ENCODE measurements around the gene CCR9. TPM values are rescaled to one million over a fixed set of nuclear protein-coding genes. Genes with fewer than 3 reads are reported as not detected.
"Not testable (repeated sequence)": the region's sequence is repeated elsewhere in the genome, so short reads cannot be mapped to it uniquely, and the experiment has no call there.

The CCR9 gene, protein sequence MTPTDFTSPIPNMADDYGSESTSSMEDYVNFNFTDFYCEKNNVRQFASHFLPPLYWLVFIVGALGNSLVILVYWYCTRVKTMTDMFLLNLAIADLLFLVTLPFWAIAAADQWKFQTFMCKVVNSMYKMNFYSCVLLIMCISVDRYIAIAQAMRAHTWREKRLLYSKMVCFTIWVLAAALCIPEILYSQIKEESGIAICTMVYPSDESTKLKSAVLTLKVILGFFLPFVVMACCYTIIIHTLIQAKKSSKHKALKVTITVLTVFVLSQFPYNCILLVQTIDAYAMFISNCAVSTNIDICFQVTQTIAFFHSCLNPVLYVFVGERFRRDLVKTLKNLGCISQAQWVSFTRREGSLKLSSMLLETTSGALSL
- polyA plus RNA-seq, result under 1 TPM in 2 of 3 donors, not detected in 1; 0.05 to 0.06 TPM

DNA sequence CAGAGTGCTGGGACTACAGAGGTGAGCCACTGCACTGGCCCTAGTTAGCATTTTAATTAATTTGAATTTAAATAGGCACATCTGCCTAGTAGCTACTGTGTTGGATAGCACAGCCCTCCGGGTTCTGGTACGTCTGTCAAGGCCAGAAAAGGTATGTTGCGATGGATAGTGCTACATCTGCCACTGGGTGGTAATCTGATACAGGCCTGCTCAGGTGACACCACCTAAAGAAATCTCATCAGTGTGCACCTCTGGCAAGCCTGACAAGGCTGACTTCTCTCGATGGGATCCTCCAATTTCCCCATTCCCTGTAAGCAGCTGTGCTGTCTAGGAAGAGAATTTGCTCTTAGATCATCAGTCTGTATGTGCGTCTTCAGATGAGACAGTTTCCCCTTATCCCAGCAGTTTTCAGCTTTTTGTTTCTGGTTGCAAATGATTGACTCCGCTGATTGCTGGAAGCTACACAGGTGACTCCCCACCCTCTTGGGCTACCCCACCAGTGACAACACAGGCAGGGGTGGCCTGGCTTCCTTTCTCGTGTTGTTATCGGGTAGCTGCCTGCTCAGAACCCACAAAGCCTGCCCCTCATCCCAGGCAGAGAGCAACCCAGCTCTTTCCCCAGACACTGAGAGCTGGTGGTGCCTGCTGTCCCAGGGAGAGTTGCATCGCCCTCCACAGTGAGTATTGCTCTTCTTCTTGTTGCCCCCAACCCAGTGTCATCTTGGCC is at the start of gene CCR9:
Gene CCR9, plus strand, starts transcription at position 565 of the 727 bp plus-strand sequence. CDS start 8,391 bp downstream, outside the sequence.
- H3K27ac ChIP-seq (ENCODE audit: low read depth, low read length), result no peak within 1 kb of the TSS
- WGBS, 3 donors, result 75 to 92% (median 88%) methylated on average over 9 of the region's 9 CpGs

DNA sequence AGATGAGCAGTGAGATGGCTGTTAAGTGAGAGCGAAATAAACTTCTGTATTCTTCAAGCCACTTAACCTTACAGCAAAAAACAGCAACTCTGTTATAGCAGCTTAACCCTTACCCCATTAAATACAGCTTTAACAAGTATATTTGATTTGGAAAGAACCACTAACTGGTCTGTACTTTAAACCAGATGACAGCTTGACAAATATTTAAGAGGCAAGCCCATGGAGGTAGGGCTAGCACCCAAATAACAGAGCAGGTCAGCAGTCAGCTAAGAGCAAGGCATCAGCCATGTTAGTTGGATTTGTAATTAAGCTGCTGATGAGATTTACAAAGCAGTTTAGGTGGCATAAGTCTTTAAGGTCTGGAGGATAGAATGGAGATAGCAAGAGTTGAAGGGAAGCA is 47.9 kb upstream of the CCR9 start:
- WGBS, 3 donors, result 91 to 97% (median 93%) methylated on average over 1 of the region's 1 CpG
- H3K27ac ChIP-seq (ENCODE audit: low read depth, low read length), result no peak overlapping the region

DNA sequence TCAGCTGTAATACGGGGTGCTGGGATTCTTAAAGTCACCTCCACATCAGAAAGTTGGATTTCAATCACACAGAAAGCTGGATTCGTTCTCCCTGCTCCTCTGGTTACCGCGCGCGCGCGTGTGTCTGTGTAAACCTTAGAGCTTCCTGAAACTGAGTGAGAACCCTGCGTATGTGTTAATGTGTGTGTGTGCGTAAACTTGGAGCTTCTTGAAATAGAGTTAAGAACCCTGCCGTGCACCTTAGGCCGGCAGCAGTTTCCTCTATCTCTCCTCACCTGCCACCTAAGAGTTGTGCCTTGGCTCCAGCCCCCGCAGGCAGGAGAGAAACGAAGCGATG is 45.0 kb upstream of the CCR9 start:
- no peak overlapping the region for H3K27ac ChIP-seq (ENCODE audit: low read depth, low read length)
- 0 to 1% (median 1%) methylated on average over 15 of the region's 15 CpGs for WGBS, 3 donors

DNA sequence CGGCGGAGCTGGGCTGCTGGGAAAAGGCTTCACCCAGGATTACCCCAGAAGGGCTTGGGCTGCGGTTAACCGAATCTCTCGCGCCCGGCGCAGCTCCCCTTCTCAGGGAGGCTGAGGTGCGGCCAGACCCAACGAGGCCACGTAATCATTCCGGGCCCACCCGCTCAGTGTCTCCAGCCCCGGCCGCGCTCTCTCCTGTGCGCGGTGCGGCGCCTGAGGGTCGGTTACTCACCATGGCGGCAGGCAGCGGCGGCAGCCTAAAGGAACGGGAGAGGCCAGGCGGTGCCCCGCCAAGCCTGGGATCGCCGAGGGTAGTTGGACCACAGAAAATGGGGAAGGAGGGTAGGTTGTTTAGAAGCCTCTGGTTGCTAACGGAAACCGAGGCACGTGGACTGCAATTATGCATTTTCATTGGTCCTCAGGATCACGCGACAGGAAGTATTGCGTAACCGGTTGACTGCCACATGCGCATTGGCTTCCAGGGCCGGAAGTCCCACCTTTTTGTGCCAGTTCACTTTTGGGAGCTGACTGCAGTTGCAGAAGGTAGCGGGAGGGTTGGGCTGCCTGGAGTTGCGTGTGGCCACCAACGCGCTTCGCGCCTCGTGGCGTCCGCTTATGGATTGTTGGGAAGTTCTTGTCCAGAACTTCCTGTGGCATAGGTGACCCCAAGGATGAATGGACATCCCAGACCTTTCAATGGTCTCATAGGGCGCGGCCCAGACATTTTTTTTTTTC is 44.4 kb upstream of the CCR9 start, which contains the start of gene LZTFL1:
Gene LZTFL1, minus strand, starts transcription at position 363 of the 735 bp plus-strand sequence. Its CDS starts 128 bp downstream, at position 235.
- H3K27ac ChIP-seq (ENCODE audit: low read depth, low read length), result no peak within 1 kb of the TSS

DNA sequence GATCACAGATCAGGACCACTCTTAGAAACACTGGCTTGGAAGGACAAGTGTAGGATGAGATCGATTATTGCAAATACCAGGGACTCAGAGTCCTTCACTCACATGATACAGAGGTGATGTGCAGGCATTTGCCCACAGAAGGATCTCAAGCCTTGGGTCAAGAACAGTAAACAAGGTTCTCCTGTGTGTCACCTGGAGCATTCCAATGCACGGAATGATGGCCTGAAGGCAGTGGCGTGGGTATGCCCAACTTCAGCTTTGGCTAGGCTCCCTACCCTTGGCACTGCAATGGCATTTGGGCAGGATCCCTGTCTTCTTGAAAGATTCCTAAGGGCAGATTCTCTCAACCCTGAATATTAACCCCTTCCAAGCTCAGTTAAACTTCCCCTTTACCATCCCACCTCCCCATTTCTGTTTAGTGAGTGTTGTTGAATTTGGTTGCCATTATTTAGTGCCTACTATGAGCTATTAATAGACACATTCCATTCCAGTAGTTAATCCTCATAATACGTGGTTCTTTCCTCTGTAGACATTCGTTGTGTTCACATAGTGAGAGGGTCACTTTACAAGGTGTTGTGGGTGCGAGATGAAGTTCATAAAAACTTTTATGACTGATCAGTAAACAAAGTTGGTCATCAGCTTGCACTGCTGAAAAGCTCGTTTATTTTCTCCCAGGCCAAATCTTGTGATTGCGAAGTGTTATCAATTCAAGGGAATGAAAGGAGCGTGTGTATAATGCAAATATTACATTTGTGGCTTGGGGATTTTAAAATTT is 43.3 kb upstream of the CCR9 start:
- 78 to 92% (median 84%) methylated on average over 9 of the region's 9 CpGs for WGBS, 3 donors
- no peak overlapping the region for H3K27ac ChIP-seq (ENCODE audit: low read depth, low read length)

More for the DNA sequence above, 44.4 kb upstream of the CCR9 start, which contains the start of gene LZTFL1:
- WGBS, 3 donors, result 2 to 4% (median 3%) methylated on average over 49 of the region's 49 CpGs

DNA sequence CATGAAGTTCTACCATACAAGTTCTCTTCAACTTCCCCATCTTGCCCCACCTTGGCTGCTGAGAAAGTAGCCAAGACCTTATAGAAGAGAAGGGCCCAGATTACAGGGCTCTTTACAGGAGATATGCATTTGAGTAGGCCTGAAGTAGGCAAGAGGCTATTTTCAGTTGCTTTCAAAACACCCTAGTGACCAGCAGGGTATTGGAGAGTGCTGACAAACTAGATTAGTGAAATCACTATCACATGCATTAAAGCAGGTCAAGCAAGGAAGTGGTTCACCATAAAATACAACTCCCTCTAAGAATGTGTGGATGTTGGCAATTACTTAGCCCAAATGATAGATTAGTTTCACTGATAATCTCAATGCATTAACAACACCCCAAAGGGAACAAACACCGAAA is 41.7 kb upstream of the CCR9 start:
- no peak overlapping the region for H3K27ac ChIP-seq (ENCODE audit: low read depth, low read length)
- WGBS, 3 donors, result 90 to 93% (median 91%) methylated on average over 1 of the region's 1 CpG

DNA sequence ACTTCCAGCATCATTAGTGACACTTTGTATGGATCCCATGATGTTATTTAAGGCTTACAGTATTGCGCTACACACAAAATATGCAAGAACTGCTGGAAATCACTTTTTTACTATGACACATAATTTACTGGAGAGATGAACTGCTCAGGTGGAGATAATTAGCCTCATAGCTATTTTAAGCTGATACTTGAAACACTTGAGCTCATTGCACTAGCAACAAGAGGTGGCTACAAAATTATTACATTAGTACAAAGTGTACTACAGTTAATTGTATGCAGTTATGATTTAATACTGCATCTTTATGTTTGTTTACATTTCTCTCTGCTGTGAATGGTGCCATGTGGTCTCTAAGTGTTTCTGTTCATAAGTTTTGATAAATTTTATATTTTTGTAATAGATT is 38.0 kb upstream of the CCR9 start:
- WGBS, 3 donors, result 48 to 100% (median 95%) methylated on average over 1 of the region's 1 CpG

DNA sequence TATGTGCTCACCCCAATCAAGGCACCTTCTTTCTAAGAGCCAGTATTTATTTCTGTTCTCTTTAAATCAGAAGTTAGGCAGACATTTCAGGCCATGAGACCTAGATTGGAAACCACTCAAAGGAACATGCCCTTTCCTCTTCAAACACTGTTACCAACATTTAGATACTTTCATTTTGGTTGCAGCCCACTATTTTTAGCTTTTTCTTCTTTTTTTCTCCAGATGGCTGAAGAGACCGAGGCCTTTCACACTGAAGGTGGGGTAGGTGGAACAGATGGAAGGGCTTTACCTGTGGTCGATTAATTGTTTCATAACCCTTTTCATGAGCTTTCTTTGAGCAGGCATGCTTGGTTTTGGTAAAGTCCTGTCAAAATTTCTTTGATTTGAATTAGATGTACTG is 33.5 kb upstream of the CCR9 start:
- no peak overlapping the region for H3K27ac ChIP-seq (ENCODE audit: low read depth, low read length)
- 76 to 89% (median 77%) methylated on average over 2 of the region's 2 CpGs for WGBS, 3 donors

More for the DNA sequence above, 38.0 kb upstream of the CCR9 start:
- no peak overlapping the region for H3K27ac ChIP-seq (ENCODE audit: low read depth, low read length)

DNA sequence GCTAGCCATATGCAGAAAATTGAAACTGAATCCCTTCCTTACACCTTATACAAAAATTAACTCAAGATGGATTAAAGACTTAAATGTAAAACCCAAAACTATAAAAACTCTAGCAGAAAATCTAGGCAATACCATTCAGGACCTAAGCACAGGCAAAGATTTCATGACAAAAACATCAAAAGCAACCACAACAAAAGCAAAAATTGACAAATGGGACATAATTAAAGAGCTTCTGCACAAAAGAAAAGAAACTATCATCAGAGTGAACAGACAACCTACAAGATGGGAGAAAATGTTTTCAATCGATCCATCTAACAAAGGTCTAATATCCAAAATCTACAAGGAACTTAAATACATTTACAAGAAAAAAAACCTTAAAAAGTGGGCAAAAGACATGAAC is 30.0 kb upstream of the CCR9 start:
- H3K27ac ChIP-seq (ENCODE audit: low read depth, low read length), result not testable (repeated sequence)
- WGBS, 3 donors, result 71 to 99% (median 87%) methylated on average over 1 of the region's 1 CpG

DNA sequence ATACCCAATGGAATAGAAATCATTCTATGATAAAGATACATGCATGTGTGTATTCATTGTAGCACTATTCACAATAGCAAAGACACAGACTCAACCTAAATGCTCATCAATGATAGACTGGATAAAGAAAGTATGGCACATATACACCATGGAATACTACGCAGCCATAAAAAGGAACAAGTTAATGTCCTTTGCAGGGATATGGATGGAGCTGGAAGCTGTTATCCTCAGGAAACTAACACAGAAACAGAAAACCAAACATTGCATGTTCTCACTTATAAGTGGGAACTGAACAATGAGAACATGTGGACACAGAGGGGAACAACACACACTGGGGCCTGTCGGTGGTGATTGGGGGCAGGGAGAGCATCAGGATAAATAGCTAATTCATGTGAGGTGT is 29.3 kb upstream of the CCR9 start:
- not testable (repeated sequence) for H3K27ac ChIP-seq (ENCODE audit: low read depth, low read length)
- WGBS, 3 donors, result 80 to 96% (median 90%) methylated on average over 2 of the region's 2 CpGs

DNA sequence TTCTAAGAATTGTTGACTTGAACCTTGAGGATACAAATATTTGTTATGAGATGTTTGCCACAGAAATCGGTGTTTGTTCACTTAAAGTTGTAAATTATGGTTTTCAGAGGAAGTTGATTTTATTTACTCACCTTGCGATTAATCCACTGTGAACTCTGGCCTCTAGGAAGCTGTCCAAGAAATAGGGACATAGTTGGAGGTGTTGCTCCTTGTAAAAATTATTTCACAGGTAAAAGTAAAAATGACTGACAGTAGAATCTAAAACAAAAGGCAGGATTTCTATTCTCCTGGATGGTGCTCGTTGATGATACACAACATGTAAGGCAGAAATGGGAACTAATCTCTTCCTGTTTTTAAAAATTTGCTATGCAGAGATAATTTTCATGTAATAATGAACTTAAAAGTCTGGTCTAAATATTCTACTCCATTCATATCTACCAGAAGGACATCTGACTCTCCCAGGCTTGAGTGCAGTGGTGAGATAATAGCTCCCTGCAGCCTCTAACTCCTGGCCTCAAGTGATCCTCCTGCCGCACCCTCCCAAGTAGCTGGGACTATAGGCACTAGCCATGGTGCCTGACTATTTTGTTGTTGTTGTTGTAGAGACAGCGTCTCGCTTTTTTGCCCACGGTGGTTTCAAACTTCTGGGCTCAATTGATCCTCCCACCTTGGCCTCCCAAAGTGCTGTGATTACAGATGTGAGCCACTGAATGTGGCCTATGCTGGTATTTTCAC is 27.4 kb upstream of the CCR9 start:
- no peak overlapping the region for H3K27ac ChIP-seq (ENCODE audit: low read depth, low read length)
- 70 to 74% (median 74%) methylated on average over 7 of the region's 7 CpGs for WGBS, 3 donors

DNA sequence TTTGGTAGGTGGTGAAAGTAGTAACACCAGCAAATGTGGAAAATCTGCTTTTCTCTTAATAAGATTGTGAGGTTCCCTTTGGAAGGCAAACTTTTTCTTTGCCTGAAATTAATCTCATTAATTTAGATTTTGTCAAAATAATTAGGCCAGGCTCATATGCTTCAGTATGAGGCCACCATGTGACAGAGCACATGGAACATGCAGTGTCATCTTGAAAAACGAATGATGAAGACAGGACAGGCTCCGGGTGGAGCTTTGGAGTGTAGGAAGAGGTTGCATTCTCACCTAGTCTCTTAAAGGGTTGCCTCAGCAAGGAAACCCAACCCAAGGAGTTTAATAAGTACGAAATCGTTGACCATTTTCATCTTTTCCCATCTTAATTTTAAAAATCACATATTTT is 25.9 kb upstream of the CCR9 start:
- no peak overlapping the region for H3K27ac ChIP-seq (ENCODE audit: low read depth, low read length)
- WGBS, 3 donors, result 77 to 82% (median 82%) methylated on average over 4 of the region's 4 CpGs

DNA sequence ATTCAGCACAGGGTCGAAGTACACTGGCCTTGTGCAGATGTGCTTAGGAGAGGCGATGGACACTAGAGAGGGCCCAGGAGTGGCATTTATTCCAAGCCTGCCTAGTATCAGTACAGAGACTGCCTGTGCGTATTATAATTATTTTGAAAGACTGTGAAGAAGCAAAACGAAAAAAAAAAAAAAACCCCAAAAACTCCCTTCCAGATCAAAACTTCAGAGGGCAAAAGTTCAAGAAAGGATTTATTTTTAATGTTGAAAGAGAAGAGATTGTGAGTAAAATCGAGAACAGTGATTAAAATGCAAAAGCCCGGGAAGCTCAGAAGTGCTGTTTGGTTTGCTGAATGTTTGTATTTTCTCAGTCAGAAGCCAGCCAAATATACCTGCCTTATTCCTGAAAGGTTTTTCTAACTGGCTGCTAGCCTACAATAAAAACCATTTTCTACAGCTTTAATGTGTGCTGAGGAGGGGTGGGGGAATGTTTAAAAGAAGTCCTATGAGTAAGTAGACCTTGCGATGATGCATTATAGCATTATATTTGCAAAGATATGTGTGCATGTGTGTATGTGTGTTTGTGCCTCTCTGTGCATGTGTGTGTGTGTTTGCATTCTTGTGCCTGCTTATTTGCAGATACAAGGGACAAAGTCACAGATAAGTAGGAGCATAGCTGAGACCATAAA is 25.2 kb upstream of the CCR9 start:
- no peak overlapping the region for H3K27ac ChIP-seq (ENCODE audit: low read depth, low read length)
- 44 to 65% (median 59%) methylated on average over 7 of the region's 7 CpGs for WGBS, 3 donors

DNA sequence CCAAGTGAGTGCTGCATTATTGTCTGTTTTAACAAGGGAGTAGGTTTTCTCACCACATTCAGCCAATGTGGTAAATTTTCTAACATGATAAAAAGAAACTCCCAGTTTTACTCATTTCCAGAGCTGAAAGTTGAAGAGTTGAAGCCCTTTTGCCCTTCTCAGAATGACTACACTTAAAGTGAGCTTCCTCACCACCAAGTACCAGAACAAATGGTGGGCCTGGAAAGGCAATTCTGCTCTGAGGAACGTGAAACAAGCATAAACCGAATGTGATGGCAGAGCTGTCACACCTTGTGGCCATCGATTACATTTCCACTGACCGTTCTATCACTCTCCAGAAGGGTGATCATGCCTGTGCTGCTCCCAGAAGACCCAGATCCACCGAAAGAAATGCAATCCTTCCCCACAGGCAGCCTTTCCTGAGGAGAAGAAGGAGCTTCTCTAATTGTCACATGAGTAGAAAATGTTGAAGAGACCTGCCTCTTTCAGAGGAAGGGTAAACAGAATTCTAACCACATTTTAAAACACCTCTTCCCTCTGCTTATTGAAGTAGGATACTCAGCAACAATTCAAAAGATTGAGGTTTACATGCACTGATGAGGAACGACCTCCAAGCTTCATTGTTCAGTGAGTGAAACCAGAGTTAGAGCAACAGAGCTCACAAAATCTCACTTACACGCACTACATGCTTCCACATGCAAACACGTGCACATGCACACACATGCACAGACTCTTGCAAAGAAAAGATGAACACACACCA is 21.4 kb upstream of the CCR9 start:
- 56 to 70% (median 56%) methylated on average over 8 of the region's 8 CpGs for WGBS, 3 donors
- no peak overlapping the region for H3K27ac ChIP-seq (ENCODE audit: low read depth, low read length)

DNA sequence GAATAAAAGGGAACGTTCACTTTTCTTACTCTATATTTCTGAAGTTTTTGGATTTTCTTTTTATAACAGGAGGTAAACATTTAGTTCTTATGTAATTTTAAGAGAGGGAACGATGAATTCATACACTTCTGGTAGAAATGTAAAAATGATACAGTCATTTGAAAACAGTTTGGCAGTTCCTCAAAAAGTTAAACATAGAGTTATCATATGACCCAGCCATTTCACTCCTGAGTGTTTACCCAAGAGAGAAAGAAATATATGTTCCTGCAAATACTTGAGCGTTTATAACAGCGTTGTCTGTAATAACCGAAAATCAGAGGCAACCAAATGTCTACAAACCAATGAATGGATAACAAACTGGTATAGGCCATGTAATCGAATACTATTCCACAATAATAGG is 20.8 kb upstream of the CCR9 start:
- 59 to 71% (median 67%) methylated on average over 6 of the region's 6 CpGs for WGBS, 3 donors
- no peak overlapping the region for H3K27ac ChIP-seq (ENCODE audit: low read depth, low read length)

DNA sequence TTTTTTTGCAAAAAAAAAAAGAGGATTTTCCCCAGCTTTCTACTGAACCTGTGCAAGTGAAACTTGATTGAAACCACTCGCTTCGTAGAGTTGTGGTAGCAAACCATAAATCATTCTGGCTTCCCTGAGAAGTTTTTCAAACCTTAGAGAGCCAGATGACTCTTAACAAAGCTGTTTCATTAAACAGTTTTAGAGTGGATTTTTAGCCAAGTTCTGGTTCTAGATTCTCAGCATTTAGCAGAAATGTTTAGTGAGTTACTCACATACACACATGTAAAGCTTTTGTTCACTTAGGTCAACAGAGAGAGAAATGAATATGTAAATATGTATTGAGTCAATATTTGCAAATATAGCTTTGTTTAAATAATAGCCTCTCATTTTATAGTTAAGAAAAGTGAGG is 18.1 kb upstream of the CCR9 start:
- WGBS, 3 donors, result 44 to 66% (median 60%) methylated on average over 2 of the region's 2 CpGs

DNA sequence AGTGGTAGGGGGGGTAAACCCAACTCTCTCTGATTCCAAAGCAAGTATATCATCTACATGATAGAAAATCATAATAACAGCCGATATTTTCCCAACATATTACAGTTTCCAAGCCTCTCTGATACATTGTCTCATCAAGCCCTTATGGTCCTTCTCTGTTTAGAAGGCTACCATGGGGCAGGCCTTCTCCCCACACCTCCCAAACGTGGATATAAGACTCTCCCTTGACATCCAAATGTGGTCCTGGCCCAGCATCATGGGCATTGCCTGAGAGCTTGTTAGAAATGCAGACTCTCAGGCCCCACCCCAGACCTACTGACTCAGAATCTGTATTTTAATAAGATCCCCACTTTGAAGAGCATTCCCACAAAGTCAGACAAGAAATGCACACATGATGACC is 17.7 kb upstream of the CCR9 start:
- H3K27ac ChIP-seq (ENCODE audit: low read depth, low read length), result no peak overlapping the region
- WGBS, 3 donors, result 58 to 76% (median 72%) methylated on average over 2 of the region's 2 CpGs

More for the DNA sequence above, 18.1 kb upstream of the CCR9 start:
- H3K27ac ChIP-seq (ENCODE audit: low read depth, low read length), result no peak overlapping the region
